BLaER1 treated with 17β-estradiol and CSF1 and Interleukin-3, amounts not matched to agents 10 nM and 100 nM (cell line): Measurements from ENCODE around the gene BCAR3.

Experiments
- H3K27ac ChIP-seq, 11 experiments: shearing (Covaris generic); formaldehyde crosslinking; 2 replicates each; pipeline ENCODE4 v1.8.1; 2022
- H3K27me3 ChIP-seq, 11 experiments: shearing (Covaris generic); formaldehyde crosslinking; 2 replicates each; pipeline ENCODE4 v1.8.1; 2022
- H3K36me3 ChIP-seq, 11 experiments: shearing (Covaris generic); formaldehyde crosslinking; 2 replicates each; pipeline ENCODE4 v1.8.1; 2022
- H3K4me1 ChIP-seq, 10 experiments: shearing (Covaris generic); formaldehyde crosslinking; 2 replicates each; pipeline ENCODE4 v1.8.1; 2022
- H3K4me2 ChIP-seq, 11 experiments: shearing (Covaris generic); formaldehyde crosslinking; 2 replicates each; pipeline ENCODE4 v1.8.1; 2022
- H3K4me3 ChIP-seq, 10 experiments: shearing (Covaris generic); formaldehyde crosslinking; 2 replicates each; pipeline ENCODE4 v1.8.1; 2022
- H3K9ac ChIP-seq, 11 experiments: shearing (Covaris generic); formaldehyde crosslinking; 2 replicates each; pipeline ENCODE4 v1.8.1; 2022
- H3K9me3 ChIP-seq, 11 experiments: shearing (Covaris generic); formaldehyde crosslinking; replicated peaks in 1 of 11; 2 replicates each; pipeline ENCODE4 v1.8.1; 2022
- H4K20me1 ChIP-seq, 11 experiments: shearing (Covaris generic); formaldehyde crosslinking; 2 replicates each; pipeline ENCODE4 v1.8.1; 2022
- Cebpa-rat ChIP-seq, 11 experiments: shearing (Covaris generic); IDR thresholded peaks; 2 replicates each; pipeline ENCODE4 v1.8.1; 2022

The BCAR3 gene

GRCh38 chr1:93571623-93572310, 109.9 kb downstream of the BCAR3 start:
- Histone ChIP-seq H3K4me2 (no peak overlapping the region), H3K9ac (no peak overlapping the region), H3K9me3 (no peaks in the 10 kb centered on the region), H3K27ac (no peak overlapping the region), H4K20me1 (peaks cover 0 to 37% (median 7%) of the 10 kb centered on the region in 11 experiments; a peak in 11 of 22 replicates), H3K4me1 (peaks cover 0 to 17% (median under 1%) of the 10 kb centered on the region in 10 experiments; a peak in 10 of 20 replicates), H3K36me3 (peaks cover 84 to 100% (median 95%) of the 10 kb centered on the region in 11 experiments), H3K4me3 (no peak overlapping the region), H3K27me3 (no peaks in the 10 kb centered on the region; a peak in 1 of 22 replicates)
- no peak for TF ChIP-seq Cebpa-rat (IDR thresholded peaks at IDR 0.05)

- Histone ChIP-seq H3K9ac (no peak overlapping the region), H3K4me1 (peaks cover 0 to 28% (median 11%) of the 10 kb centered on the region in 10 experiments; a peak in 13 of 20 replicates), H3K4me3 (no peak overlapping the region), H3K36me3 (peaks cover 87 to 100% (median 95%) of the 10 kb centered on the region in 11 experiments), H3K4me2 (peak overlapping the region in 2 of 11 experiments; percentile 8 to 23; a peak in 1 of 22 replicates), H3K27ac (no peak overlapping the region), H3K9me3 (no peaks in the 10 kb centered on the region), H4K20me1 (peaks cover 0 to 34% (median 0%) of the 10 kb centered on the region in 11 experiments; a peak in 10 of 22 replicates), H3K27me3 (no peaks in the 10 kb centered on the region; a peak in 1 of 22 replicates)
- no peak for TF ChIP-seq Cebpa-rat (IDR thresholded peaks at IDR 0.05)
Observed at GRCh38 chr1:93569489-93569888, 112.1 kb downstream of the BCAR3 start.

- Histone ChIP-seq H3K4me2 (peak overlapping the region in 2 of 11 experiments; percentile 14 to 26; a peak in 3 of 22 replicates), H3K27ac (0 out of 22 replicates have a peak overlapping the region, but pooled peaks of 1 of the 11 experiments have one; percentile 4), H3K36me3 (peaks cover 91 to 100% (median 100%) of the 10 kb centered on the region in 11 experiments)
Observed at GRCh38 chr1:93567255-93567918, 114.2 kb downstream of the BCAR3 start.

GRCh38 chr1:93566227-93566626, 115.4 kb downstream of the BCAR3 start:
- H3K36me3 ChIP-seq = peaks cover 90 to 100% (median 99%) of the 10 kb centered on the region in 11 experiments
- H3K27me3 ChIP-seq = no peaks in the 10 kb centered on the region; a peak in 1 of 22 replicates
- no peak overlapping the region for H3K4me3 ChIP-seq
- H3K9me3 ChIP-seq = no peaks in the 10 kb centered on the region
- peaks cover 0 to 26% (median 0%) of the 10 kb centered on the region in 11 experiments; a peak in 10 of 22 replicates for H4K20me1 ChIP-seq
- peaks cover 0 to 28% (median 11%) of the 10 kb centered on the region in 10 experiments; a peak in 13 of 20 replicates for H3K4me1 ChIP-seq
- TF ChIP-seq Cebpa-rat (IDR thresholded peaks at IDR 0.05) = no peak
- H3K9ac ChIP-seq = no peak overlapping the region
- H3K4me2 ChIP-seq = peak overlapping the region in 6 of 11 experiments; percentile 8 to 50 (median 36); a peak in 9 of 22 replicates
- peak overlapping the region in 2 of 11 experiments; percentile 6 to 27; a peak in 3 of 22 replicates for H3K27ac ChIP-seq

More at GRCh38 chr1:93567255-93567918, 114.2 kb downstream of the BCAR3 start:
- no peak for TF ChIP-seq Cebpa-rat (IDR thresholded peaks at IDR 0.05)
- no peak overlapping the region for H3K9ac ChIP-seq
- H3K27me3 ChIP-seq = no peaks in the 10 kb centered on the region; a peak in 1 of 22 replicates
- peaks cover 0 to 27% (median 0%) of the 10 kb centered on the region in 11 experiments; a peak in 10 of 22 replicates for H4K20me1 ChIP-seq
- H3K4me3 ChIP-seq = no peak overlapping the region
- peaks cover 0 to 28% (median 11%) of the 10 kb centered on the region in 10 experiments; a peak in 13 of 20 replicates for H3K4me1 ChIP-seq
- H3K9me3 ChIP-seq = no peaks in the 10 kb centered on the region

GRCh38 chr1:93565496-93566206, 116.0 kb downstream of the BCAR3 start:
- Histone ChIP-seq H3K27ac (peak overlapping the region in 2 of 11 experiments; percentile 6 to 27; a peak in 4 of 22 replicates), H3K4me2 (peak overlapping the region in 6 of 11 experiments; percentile 8 to 50 (median 36); a peak in 9 of 22 replicates), H3K9ac (no peak overlapping the region), H3K9me3 (no peaks in the 10 kb centered on the region; a peak in 1 of 22 replicates), H3K36me3 (peaks cover 90 to 100% (median 99%) of the 10 kb centered on the region in 11 experiments), H3K4me3 (no peak overlapping the region), H3K27me3 (no peaks in the 10 kb centered on the region; a peak in 1 of 22 replicates), H4K20me1 (peaks cover 0 to 26% (median 0%) of the 10 kb centered on the region in 11 experiments; a peak in 10 of 22 replicates), H3K4me1 (peaks cover 0 to 28% (median 11%) of the 10 kb centered on the region in 10 experiments; a peak in 13 of 20 replicates)
- TF ChIP-seq Cebpa-rat (IDR thresholded peaks at IDR 0.05) = no peak

GRCh38 chr1:93559695-93560094, 121.9 kb downstream of the BCAR3 start:
- Histone ChIP-seq H3K27me3 (no peaks in the 10 kb centered on the region), H3K27ac (peak overlapping the region in 4 of 11 experiments; percentile 2 to 32 (median 28); a peak in 2 of 22 replicates), H4K20me1 (peaks cover 0 to 9% (median 0%) of the 10 kb centered on the region in 11 experiments; a peak in 2 of 22 replicates), H3K4me3 (no peak overlapping the region), H3K9ac (no peak overlapping the region), H3K9me3 (peaks cover 0 to 13% (median 8%) of the 10 kb centered on the region in 11 experiments; a peak in 15 of 22 replicates), H3K4me2 (peak overlapping the region in 7 of 11 experiments; percentile 3 to 65 (median 27); a peak in 6 of 22 replicates), H3K36me3 (peaks cover 47 to 93% (median 74%) of the 10 kb centered on the region in 11 experiments), H3K4me1 (peaks cover 0 to 24% (median 10%) of the 10 kb centered on the region in 10 experiments; a peak in 14 of 20 replicates)
- no peak for TF ChIP-seq Cebpa-rat (IDR thresholded peaks at IDR 0.05)

DNA sequence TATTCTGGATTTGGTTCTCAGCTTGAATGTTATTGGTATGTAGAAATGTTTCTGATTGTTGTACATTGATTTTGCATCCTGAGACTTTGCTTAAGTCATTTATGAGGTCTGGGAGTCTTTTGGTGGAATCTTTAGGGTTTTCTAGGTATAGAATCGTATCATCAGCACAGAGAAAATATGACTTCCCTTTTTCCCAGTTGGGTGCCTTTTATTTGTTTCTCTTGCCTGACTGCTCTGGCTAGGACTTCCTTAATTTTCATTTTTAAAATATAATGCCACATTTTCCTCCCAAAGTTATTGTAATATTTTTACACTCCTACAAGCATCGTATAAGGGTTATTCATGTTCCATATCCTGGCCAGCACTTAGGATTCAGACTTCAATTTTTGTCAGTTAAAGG, 122.6 kb downstream of the BCAR3 start:
- H3K9ac ChIP-seq = no peak overlapping the region
- TF ChIP-seq Cebpa-rat (IDR thresholded peaks at IDR 0.05) = no peak

DNA sequence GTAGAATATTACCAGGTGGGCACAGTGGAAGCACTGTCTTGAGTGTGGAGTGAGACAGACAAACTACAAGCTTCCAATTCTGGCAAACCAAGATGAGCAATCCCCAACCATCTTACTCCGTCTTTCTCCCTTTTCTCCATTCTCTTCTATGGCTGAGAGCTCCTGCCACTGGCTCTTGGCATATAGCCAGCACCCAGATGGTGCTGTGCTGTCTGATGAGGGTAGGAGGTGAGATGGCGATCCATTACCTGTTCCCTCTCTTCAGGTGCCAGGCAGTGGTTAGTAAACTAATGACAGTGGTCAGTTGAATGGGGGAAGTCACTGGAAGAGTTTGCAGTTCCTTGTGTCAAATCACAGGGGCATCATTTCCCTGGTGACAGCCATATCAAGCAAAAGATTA, 125.3 kb downstream of the BCAR3 start:
- H3K4me2 ChIP-seq = no peak overlapping the region
- H3K9ac ChIP-seq = no peak overlapping the region
- TF ChIP-seq Cebpa-rat (IDR thresholded peaks at IDR 0.05) = no peak
- peaks cover 0 to 9% (median 0%) of the 10 kb centered on the region in 11 experiments; a peak in 2 of 22 replicates for H4K20me1 ChIP-seq
- peaks cover 0 to 35% (median 11%) of the 10 kb centered on the region in 10 experiments; a peak in 14 of 20 replicates for H3K4me1 ChIP-seq
- H3K9me3 ChIP-seq = peaks cover 0 to 13% (median 8%) of the 10 kb centered on the region in 11 experiments; a peak in 15 of 22 replicates
- no peak overlapping the region for H3K4me3 ChIP-seq
- peaks cover 34 to 88% (median 63%) of the 10 kb centered on the region in 11 experiments for H3K36me3 ChIP-seq
- no peaks in the 10 kb centered on the region for H3K27me3 ChIP-seq
- no peak overlapping the region for H3K27ac ChIP-seq

More for the DNA sequence above, 122.6 kb downstream of the BCAR3 start:
- 0 out of 22 replicates have a peak overlapping the region, but pooled peaks of 3 of the 11 experiments have one; percentile 2 to 32 (median 28) for H3K27ac ChIP-seq
- peaks cover 0 to 13% (median 8%) of the 10 kb centered on the region in 11 experiments; a peak in 15 of 22 replicates for H3K9me3 ChIP-seq
- peaks cover 43 to 90% (median 69%) of the 10 kb centered on the region in 11 experiments for H3K36me3 ChIP-seq
- H3K4me1 ChIP-seq = peaks cover 0 to 24% (median 10%) of the 10 kb centered on the region in 10 experiments; a peak in 14 of 20 replicates
- peak overlapping the region in 6 of 11 experiments; percentile 3 to 65 (median 31); a peak in 6 of 22 replicates for H3K4me2 ChIP-seq
- peaks cover 0 to 9% (median 0%) of the 10 kb centered on the region in 11 experiments; a peak in 2 of 22 replicates for H4K20me1 ChIP-seq
- H3K27me3 ChIP-seq = no peaks in the 10 kb centered on the region
- H3K4me3 ChIP-seq = no peak overlapping the region
